Osteocyte (in vitro differentiated cells): ENCODE results near the gene SH3RF1. TPM values are rescaled to one million over a fixed set of nuclear protein-coding genes. Genes with fewer than 3 reads are reported as not detected.
A peak's percentile ranks its signal among the peaks of the same experiment; 100 is the strongest.

Experiments
- DNase-seq: peaks from one replicate; pipeline ENCODE4 v3.0.0; 2021; ENCODE audit warnings: mixed read lengths; ENCODE audit not compliant: unreplicated experiment; ENCODE audit errors: extremely low spot score
- H3K27ac Mint-ChIP-seq: one replicate; pipeline ENCODE4 v1.8.0; 2021; ENCODE audit warnings: mild to moderate bottlenecking, mixed read lengths; ENCODE audit not compliant: unreplicated experiment
- H3K27me3 Mint-ChIP-seq: one replicate; pipeline ENCODE4 v1.8.0; 2021; ENCODE audit warnings: mixed read lengths; ENCODE audit not compliant: unreplicated experiment
- H3K36me3 Mint-ChIP-seq: one replicate; pipeline ENCODE4 v1.8.0; 2021; ENCODE audit warnings: mixed read lengths; ENCODE audit not compliant: unreplicated experiment
- H3K4me1 Mint-ChIP-seq: one replicate; pipeline ENCODE4 v1.8.0; 2021; ENCODE audit warnings: mixed read lengths; ENCODE audit not compliant: unreplicated experiment
- H3K4me3 Mint-ChIP-seq: one replicate; pipeline ENCODE4 v1.8.0; 2021; ENCODE audit warnings: mild to moderate bottlenecking, moderate library complexity, mixed read lengths; ENCODE audit not compliant: unreplicated experiment
- H3K9me3 Mint-ChIP-seq: one replicate; pipeline ENCODE4 v1.8.0; 2021; ENCODE audit warnings: mixed read lengths; ENCODE audit not compliant: unreplicated experiment
- CTCF ChIP-seq: fragments of 200-600 bp; sonication (generic); IDR thresholded peaks from 2 replicates; pipeline ENCODE4 v1.5.0; 2021; ENCODE audit warnings: antibody characterized with exemption, mild to moderate bottlenecking, moderate library complexity
- total RNA-seq: library from RNA; stranded (reverse); gene quantifications from 2 replicates; pipeline ENCODE4 v1.2.1, GENCODE V29; 2021

Gene SH3RF1
- total RNA-seq, 1 donor from 2014 or later: 31.8 TPM

GRCh38 chr4:169312690-169313422 is 42.1 kb upstream of the SH3RF1 start:
- no peak for TF ChIP-seq CTCF
- Mint-ChIP-seq H3K36me3 (no peaks in the 10 kb centered on the region), H3K4me3 (no peak overlapping the region), H3K9me3 (no peaks in the 10 kb centered on the region), H3K27me3 (no peaks in the 10 kb centered on the region), H3K4me1 (peaks cover 32% of the 10 kb centered on the region), H3K27ac (no peak overlapping the region)
- no peak for DNase-seq

GRCh38 chr4:169311643-169312365 is 41.0 kb upstream of the SH3RF1 start:
- no peak overlapping the region for H3K27ac Mint-ChIP-seq
- no peak overlapping the region for H3K4me3 Mint-ChIP-seq
- TF ChIP-seq CTCF: peak; percentile 59
- no peak for DNase-seq
- no peaks in the 10 kb centered on the region for H3K27me3 Mint-ChIP-seq
- H3K9me3 Mint-ChIP-seq: no peaks in the 10 kb centered on the region
- H3K36me3 Mint-ChIP-seq: no peaks in the 10 kb centered on the region
- H3K4me1 Mint-ChIP-seq: peaks cover 30% of the 10 kb centered on the region

DNA sequence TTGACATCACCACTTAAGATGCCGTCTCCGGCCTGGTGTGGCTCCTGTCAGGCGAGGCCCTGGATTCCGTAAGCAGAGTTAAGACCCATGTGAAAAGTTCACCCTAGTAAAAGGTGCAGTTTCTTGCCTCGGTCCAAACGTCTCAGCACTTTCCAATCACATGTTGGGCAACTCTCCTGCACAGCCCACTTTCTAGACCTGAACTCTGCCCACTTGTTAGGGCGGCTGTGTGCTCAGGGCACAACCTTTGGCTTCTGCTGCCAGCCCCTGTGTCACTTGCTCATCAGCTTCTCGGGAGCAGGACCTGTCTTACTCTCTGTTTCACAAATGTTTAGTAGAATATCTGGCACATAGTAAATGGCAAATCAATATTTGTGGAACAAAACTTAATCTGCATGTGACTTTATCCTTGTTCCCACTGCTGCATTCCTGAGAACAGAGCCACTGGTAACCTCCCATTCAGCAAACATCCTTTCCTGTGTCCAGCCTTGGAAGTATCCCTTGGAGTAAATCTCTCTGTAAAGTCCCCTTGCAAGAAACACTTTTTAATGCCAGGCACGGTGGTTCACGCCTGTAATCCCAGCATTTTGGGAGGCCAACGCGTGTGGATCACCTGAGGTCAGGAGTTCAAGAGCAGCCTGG is 38.7 kb upstream of the SH3RF1 start:
- Mint-ChIP-seq H3K27me3 (no peaks in the 10 kb centered on the region), H3K4me1 (peaks cover 12% of the 10 kb centered on the region), H3K36me3 (no peaks in the 10 kb centered on the region), H3K4me3 (no peak overlapping the region), H3K9me3 (no peaks in the 10 kb centered on the region), H3K27ac (no peak overlapping the region)
- TF ChIP-seq CTCF: no peak
- DNase-seq: no peak

DNA sequence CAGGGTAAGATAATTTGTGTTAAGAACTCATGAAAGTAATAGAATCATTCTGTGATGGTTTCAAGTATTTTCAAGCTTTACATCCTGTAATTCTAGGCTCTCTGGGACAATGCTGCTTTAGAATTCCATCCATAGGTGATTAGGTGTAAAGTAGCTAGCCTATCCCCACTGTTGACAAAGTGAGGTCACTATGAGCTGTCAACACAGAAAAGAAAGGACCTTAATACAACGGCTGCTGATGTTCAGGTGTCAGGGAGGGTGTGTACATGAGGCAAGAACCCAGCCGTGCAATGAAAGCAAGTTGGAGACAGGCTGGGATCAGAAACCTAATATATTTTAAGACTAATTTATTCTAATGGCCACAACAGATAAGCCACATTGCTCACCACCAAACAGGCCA is 36.8 kb upstream of the SH3RF1 start:
- DNase-seq: no peak
- no peak overlapping the region for H3K27ac Mint-ChIP-seq
- H3K9me3 Mint-ChIP-seq: no peaks in the 10 kb centered on the region
- H3K27me3 Mint-ChIP-seq: no peaks in the 10 kb centered on the region
- H3K4me1 Mint-ChIP-seq: peaks cover 10% of the 10 kb centered on the region
- H3K4me3 Mint-ChIP-seq: no peak overlapping the region
- H3K36me3 Mint-ChIP-seq: no peaks in the 10 kb centered on the region
- no peak for TF ChIP-seq CTCF

GRCh38 chr4:169305651-169306050 is 34.9 kb upstream of the SH3RF1 start:
- Mint-ChIP-seq H3K9me3 (no peaks in the 10 kb centered on the region), H3K4me3 (no peak overlapping the region), H3K27me3 (no peaks in the 10 kb centered on the region), H3K36me3 (no peaks in the 10 kb centered on the region), H3K27ac (peak overlapping the region; percentile 10), H3K4me1 (peaks cover 6% of the 10 kb centered on the region)
- DNase-seq: no peak
- no peak for TF ChIP-seq CTCF
